Lung (tissue), 12 donors: ENCODE data around the gene GJD3. TPM values are rescaled to one million over a fixed set of nuclear protein-coding genes. Genes with fewer than 3 reads are reported as not detected.
"Not testable (repeated sequence)": the region's sequence is repeated elsewhere in the genome, so short reads cannot be mapped to it uniquely, and the experiment has no call there.

ENCODE experiments used
- ATAC-seq: fragments of 200-7000 bp; cut with Tn5 transposase; one replicate; pipeline ENCODE4 v1.9.1; 2020; ENCODE audit warnings: moderate number of reproducible peaks; ENCODE audit not compliant: insufficient read depth, low FRiP score
- DNase-seq, 3 donors: peaks; one replicate each; pipeline ENCODE4 v3.0.0-alpha.2; 2013 to 2017
- H3K27ac ChIP-seq, 2 donors: one replicate each; pipeline ENCODE4 v1.5.1; 2013; ENCODE audit warnings: mild to moderate bottlenecking in 2 of 2, moderate library complexity in 2 of 2, control low read depth in 1 of 2, inconsistent platforms in 1 of 2, low read depth in 1 of 2, low read length in 1 of 2
- H3K27me3 ChIP-seq, 3 donors: one replicate each; pipeline ENCODE4 v1.5.1; 2013; ENCODE audit warnings: low read length in 2 of 3; ENCODE audit not compliant: control insufficient read depth in 3 of 3, insufficient read depth in 3 of 3
- H3K36me3 ChIP-seq, 4 donors: one replicate each; pipeline ENCODE4 v1.5.1; 2013; ENCODE audit warnings: low read length in 4 of 4, mild to moderate bottlenecking in 1 of 4, moderate library complexity in 1 of 4; ENCODE audit not compliant: control insufficient read depth in 4 of 4, insufficient read depth in 4 of 4
- H3K4me1 ChIP-seq, 5 donors: one replicate each; pipeline ENCODE4 v1.5.1; 2013; ENCODE audit warnings: low read length in 5 of 5, mild to moderate bottlenecking in 2 of 5, moderate library complexity in 1 of 5; ENCODE audit not compliant: control insufficient read depth in 5 of 5, insufficient read depth in 5 of 5
- H3K4me3 ChIP-seq: one replicate; pipeline ENCODE4 v1.5.1; 2013; ENCODE audit warnings: mild to moderate bottlenecking, control low read depth, moderate library complexity
- H3K9ac ChIP-seq, 2 donors: one replicate each; pipeline ENCODE4 v1.5.1; 2013; ENCODE audit warnings: low read length in 2 of 2, control low read depth in 1 of 2; ENCODE audit not compliant: insufficient read depth in 1 of 2
- H3K9me3 ChIP-seq, 4 donors: one replicate each; pipeline ENCODE4 v1.5.1; 2013; ENCODE audit warnings: low read length in 3 of 4, mild to moderate bottlenecking in 1 of 4, moderate library complexity in 1 of 4; ENCODE audit not compliant: control insufficient read depth in 4 of 4, insufficient read depth in 3 of 4
- CTCF ChIP-seq: IDR thresholded peaks from 2 replicates; pipeline ENCODE4 v1.5.1; 2012; ENCODE audit warnings: mild to moderate bottlenecking; ENCODE audit errors: control extremely low read depth, extremely low read depth
- WGBS, 2 donors: extraction: QIAGEN DNeasy Blood & Tissue Kit; methylation state at CpG; one replicate each; pipeline ENCODE4 v1.1.7; 2013; 5-methylcytosine and 5-hydroxymethylcytosine counted together
- polyA plus RNA-seq, 2 donors: library from polyadenylated mRNA; stranded (reverse); fragments of 200-250 nt; gene quantifications; one replicate each; pipeline ENCODE4 v1.2.1, GENCODE V29; 2013
- total RNA-seq, 2 donors: library from RNA; depleted of rRNA in 1 of 2; stranded (reverse); fragments of >200 nt in 1 of 2; gene quantifications; one replicate each; pipeline ENCODE4 v1.2.1, GENCODE V29; 2014 to 2021
- donor health status: control.
- donor health status: control.
- donor health status: Bipolar disorder and iron deficiency.
- donor health status: healthy.
- donor health status: DM: yes; HTN: yes; CAD: no.

Gene GJD3
- total and polyA plus RNA-seq, 4 donors = 0.53 to 3.6 (median 1.4) TPM; not detected in 1

GRCh38 chr17:40410082-40410481 lies 45.5 kb upstream of the GJD3 start:
- TF ChIP-seq CTCF = no peak
- 93 to 100% methylated on average over 1 of the region's 1 CpG for WGBS, 2 donors

GRCh38 chr17:40409540-40409939 lies 45.0 kb upstream of the GJD3 start:
- not testable (repeated sequence) for H3K27ac ChIP-seq, H3K9ac ChIP-seq, H3K9me3 ChIP-seq, H3K4me3 ChIP-seq, H3K4me1 ChIP-seq, DNase-seq, H3K27me3 ChIP-seq, ATAC-seq
- H3K36me3 ChIP-seq = peaks cover 0 to 12% (median 1%) of the 10 kb centered on the region in 4 donors
- WGBS, 2 donors = 95 to 96% methylated on average over 4 of the region's 4 CpGs

More at GRCh38 chr17:40410082-40410481, 45.5 kb upstream of the GJD3 start:
- no peak for DNase-seq
- Histone ChIP-seq H3K4me3 (no peak overlapping the region), H3K9me3 (no peaks in the 10 kb centered on the region), H3K27me3 (no peaks in the 10 kb centered on the region), H3K4me1 (peaks cover 0 to under 1% (median 0%) of the 10 kb centered on the region in 5 donors), H3K27ac (no peak overlapping the region), H3K9ac (no peak overlapping the region), H3K36me3 (peaks cover 0 to 12% (median 1%) of the 10 kb centered on the region in 4 donors)
- no peak for ATAC-seq

- 96 to 98% methylated on average over 3 of the region's 3 CpGs for WGBS, 2 donors
- no peak for ATAC-seq
- H3K4me3 ChIP-seq = no peak overlapping the region
These were observed 42.9 kb upstream of the GJD3 start for GRCh38 chr17:40407460-40407859.

GRCh38 chr17:40404003-40404402 lies 39.5 kb upstream of the GJD3 start:
- DNase-seq (no peak), ATAC-seq (no peak)
- Histone ChIP-seq H3K9me3 (no peaks in the 10 kb centered on the region), H3K27me3 (no peaks in the 10 kb centered on the region), H3K9ac (no peak overlapping the region), H3K36me3 (peaks cover 0 to 28% (median 6%) of the 10 kb centered on the region in 4 donors), H3K4me1 (peaks cover 0 to 1% (median 0%) of the 10 kb centered on the region in 5 donors), H3K4me3 (no peak overlapping the region), H3K27ac (no peak overlapping the region)
- TF ChIP-seq CTCF = no peak
- WGBS, 2 donors = 79 to 86% methylated on average over 3 of the region's 3 CpGs

More at GRCh38 chr17:40407460-40407859, 42.9 kb upstream of the GJD3 start:
- DNase-seq = no peak
- Histone ChIP-seq H3K36me3 (peaks cover 0 to 16% (median 4%) of the 10 kb centered on the region in 4 donors), H3K27me3 (no peaks in the 10 kb centered on the region), H3K27ac (no peak overlapping the region), H3K4me1 (no peaks in the 10 kb centered on the region), H3K9ac (no peak overlapping the region), H3K9me3 (no peaks in the 10 kb centered on the region)
- TF ChIP-seq CTCF = no peak
